Heart right ventricle (tissue), 16 donors: Measurements from ENCODE around the gene RIC8A. TPM values are rescaled to one million over a fixed set of nuclear protein-coding genes. Genes with fewer than 3 reads are reported as not detected.

Source experiments
- ATAC-seq, 8 donors: fragments of 200-7000 bp; cut with Tn5 transposase; one replicate each; pipeline ENCODE4 v1.9.1; 2020; ENCODE audit warnings: mild to moderate bottlenecking in 8 of 8, moderate library complexity in 8 of 8, moderate number of reproducible peaks in 1 of 8
- DNase-seq, 2 donors: peaks; one replicate each; pipeline ENCODE4 v3.0.0-alpha.2; 2020
- H3K27ac ChIP-seq, 10 donors: fragments of 200-600 bp; sonication (generic) in 2 of 10; one replicate each; pipeline versions ENCODE4 v1.5.0 to v1.8.0; 2020 to 2022; ENCODE audit warnings: mild to moderate bottlenecking in 3 of 10
- H3K27me3 ChIP-seq, 7 donors: fragments of 200-600 bp; one replicate each; pipeline ENCODE4 v1.8.0; 2021 to 2022; ENCODE audit warnings: mild to moderate bottlenecking in 2 of 7
- H3K36me3 ChIP-seq, 9 donors: fragments of 200-600 bp; sonication (generic) in 1 of 9; one replicate each; pipeline versions ENCODE4 v1.5.0 to v1.8.0; 2020 to 2022; ENCODE audit warnings: mild to moderate bottlenecking in 2 of 9
- H3K4me1 ChIP-seq, 9 donors: fragments of 200-600 bp; sonication (generic) in 1 of 9; one replicate each; pipeline versions ENCODE4 v1.5.0 to v1.8.0; 2020 to 2022; ENCODE audit warnings: mild to moderate bottlenecking in 4 of 9
- H3K4me3 ChIP-seq, 10 donors: fragments of 200-600 bp; sonication (generic) in 2 of 10; one replicate each; pipeline versions ENCODE4 v1.5.0 to v1.8.0; 2020 to 2022; ENCODE audit warnings: mild to moderate bottlenecking in 7 of 10, moderate library complexity in 2 of 10
- H3K9me3 ChIP-seq, 11 donors: fragments of 200-600 bp in 10 of 11; sonication (generic) in 2 of 11; one replicate each; pipeline versions ENCODE4 v1.5.0 to v1.8.0; 2013 to 2022; ENCODE audit warnings: mild to moderate bottlenecking in 2 of 11, control low read depth in 1 of 11, moderate library complexity in 1 of 11
- CTCF ChIP-seq, 9 donors: fragments of 200-600 bp; sonication (generic) in 2 of 9; IDR thresholded peaks; one replicate each; pipeline versions ENCODE4 v1.5.0 to v1.8.0; 2021 to 2022; ENCODE audit warnings: antibody characterized with exemption in 9 of 9, mild to moderate bottlenecking in 5 of 9, moderate library complexity in 1 of 9
- WGBS, 2 donors: extraction: QIAGEN DNeasy Blood & Tissue Kit; methylation state at CpG; one replicate each; pipeline ENCODE4 v1.1.7; 2013; ENCODE audit warnings: inconsistent platforms in 1 of 2; 5-methylcytosine and 5-hydroxymethylcytosine counted together
- intact Hi-C, 10 donors: fragments of 100-400 bp; cut with DNase I; formaldehyde crosslinking; loops; one replicate each; pipeline versions ENCODE4 v1.11.1 to v1.14.2; 2022
- polyA plus RNA-seq, 2 donors: library from polyadenylated mRNA; stranded (reverse); fragments of 200-250 nt; gene quantifications; one replicate each; pipeline ENCODE4 v1.2.3, GENCODE V29; 2013
- total RNA-seq, 10 donors: library from RNA; stranded (reverse); fragmentation: NEBNext Ultra II Directional in 3 of 10; extraction: Animal tissue kit (Norgen Biotek cat#: 25700) in 3 of 10; gene quantifications; one replicate each; pipeline versions ENCODE4 v1.2.1 to v1.2.4, GENCODE V29; 2021 to 2023
- donor health status: Arrhythmogenic right ventricular cardiomyopathy.
- donor health status: ischemic (EF 13 %, LVEDD 7.1; RV severe dilation, severe dysfunction).
- donor health status: healthy with polysubstance abuse.
- donor health status: DM: no; HTN: yes; CAD: no.
- donor health status: DM: no; HTN: no; CAD: no.
- donor health status: ischemic (EF 25% LVEDD 6.9; RV normal size, moderate dysfunction).
- donor health status: ischemic (EF 25% LVEDD 5.7; RV mildly dilated, moderate dysfunction).
- donor health status: healthy.
- donor health status: DM: yes; HTN: yes; CAD: no.
- donor health status: Ischemic cardiomyopathy.
- donor health status: ischemic (EF 35%, LVEDD 5.7; RV mildly dilated, moderate dysfunction).
- donor health status: nonischemic (EF 11% LVEDD 7.7; RV severe dilation, severe dysfunction).
- donor health status: DM: yes; HTN: yes; CAD: no.
- donor health status: PGD.
- donor health status: ischemic (EF 29% LVEDD 5.4; RV normal size, mild dysfunction).
- donor health status: nonischemic (EF 23%, LVEDD 6.1; RV moderate dilation, normal function).

Gene RIC8A
- total and polyA plus RNA-seq, 12 donors: 38.4 to 82.1 (median 59.5) TPM

DNA sequence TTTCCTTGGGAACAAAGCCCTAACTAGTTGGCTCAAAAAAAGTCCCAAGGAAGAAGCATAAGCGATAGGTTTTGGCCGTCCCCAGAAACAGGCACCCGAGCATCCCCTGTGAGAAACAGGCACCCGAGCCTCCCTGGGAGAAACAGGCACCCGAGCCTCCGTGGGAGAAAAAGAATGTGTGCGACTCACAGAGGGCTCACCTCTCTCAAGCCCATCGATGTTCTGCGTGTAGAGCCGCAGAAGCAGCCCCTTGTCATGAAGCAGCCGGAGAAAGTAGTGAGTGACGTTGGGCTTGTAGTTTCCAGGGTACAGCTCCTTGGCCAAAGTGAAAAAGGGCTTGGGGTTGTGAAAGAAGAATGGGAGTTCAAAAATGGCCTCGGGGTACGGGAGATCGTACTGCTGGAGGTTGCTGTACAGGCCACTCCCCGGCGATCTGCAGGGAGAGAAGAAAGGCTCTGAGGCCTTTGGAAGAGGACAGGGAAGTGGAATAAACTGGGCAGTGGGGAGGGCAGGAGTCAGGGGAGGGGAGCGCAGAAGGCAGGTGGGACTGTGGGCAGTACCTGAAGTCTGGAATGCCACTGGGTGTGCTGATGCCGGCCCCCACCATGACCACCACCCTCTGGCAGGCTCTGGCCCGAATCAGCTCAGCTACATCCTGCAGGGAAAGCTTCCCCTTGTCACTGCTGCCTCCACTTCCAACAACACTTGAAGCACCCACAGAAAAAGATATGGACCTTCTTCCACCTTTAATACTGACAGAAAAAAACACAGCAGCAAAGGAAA lies 25.5 kb downstream of the RIC8A start:
- 91 to 92% methylated on average over 20 of the region's 20 CpGs for WGBS, 2 donors
- Histone ChIP-seq H3K4me3 (no peak overlapping the region), H3K36me3 (peaks cover 0 to 35% (median 3%) of the 10 kb centered on the region in 9 donors), H3K27ac (no peak overlapping the region), H3K27me3 (no peaks in the 10 kb centered on the region), H3K9me3 (no peaks in the 10 kb centered on the region), H3K4me1 (peaks cover 0 to 24% (median 17%) of the 10 kb centered on the region in 9 donors)
- DNase-seq (no peak), ATAC-seq (no peak)
- no peak for TF ChIP-seq CTCF (IDR thresholded peaks at IDR 0.05)
- intact Hi-C loops: no loop called here

DNA sequence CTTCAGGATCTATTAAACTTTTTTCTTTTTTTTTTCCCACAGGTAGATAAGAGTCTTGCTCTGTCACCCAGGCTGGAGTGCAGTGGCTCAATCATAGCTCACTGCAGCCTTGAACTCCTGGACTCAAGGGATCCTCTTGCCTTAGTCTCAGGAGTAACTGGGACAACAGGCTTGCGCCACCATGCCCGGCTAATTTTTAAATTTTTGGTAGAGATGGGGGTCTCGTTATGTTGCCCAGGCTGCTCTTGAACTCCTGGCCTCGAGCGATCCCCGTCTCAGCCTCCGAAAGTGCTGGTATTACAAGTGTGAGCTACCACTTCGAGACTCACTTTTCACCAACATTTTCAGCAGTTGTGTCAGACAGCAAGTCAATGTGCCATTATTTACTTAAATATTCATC lies 27.7 kb downstream of the RIC8A start:
- intact Hi-C loops: loop anchor here in 1 of 10 donors (5.0 kb wide), 1 partner anchor 272 kb away; the partner anchor contains the start of gene RNH1
- H3K9me3 ChIP-seq: no peaks in the 10 kb centered on the region
- ATAC-seq: no peak
- H3K4me3 ChIP-seq: peak overlapping the region; percentile 76 to 98 (median 90)
- peak overlapping the region in 6 of 10 donors; percentile 89 to 98 (median 94) for H3K27ac ChIP-seq
- H3K4me1 ChIP-seq: peaks cover 0 to 33% (median 25%) of the 10 kb centered on the region in 9 donors
- no peak for TF ChIP-seq CTCF (IDR thresholded peaks at IDR 0.05)
- 85 to 87% methylated on average over 8 of the region's 8 CpGs for WGBS, 2 donors
- DNase-seq: no peak
- peaks cover 0 to 38% (median 0%) of the 10 kb centered on the region in 9 donors for H3K36me3 ChIP-seq
- no peaks in the 10 kb centered on the region for H3K27me3 ChIP-seq

DNA sequence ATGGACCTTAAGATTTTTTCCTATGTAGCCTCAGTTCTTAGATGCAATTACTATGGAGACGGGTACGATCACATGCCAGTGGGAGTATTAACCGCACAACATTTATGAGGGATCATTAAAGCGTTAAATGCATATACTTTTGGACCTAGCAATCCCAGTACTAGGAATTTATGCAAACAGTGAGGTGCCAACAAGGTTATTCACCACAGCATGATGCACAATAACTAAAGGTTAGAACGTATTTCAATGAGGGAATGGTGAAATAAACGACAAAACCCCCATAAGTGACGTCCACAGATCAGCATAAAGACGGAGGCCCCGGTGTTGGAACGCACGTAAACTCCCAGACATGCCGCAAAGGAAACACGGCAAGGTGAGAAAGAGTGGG lies 28.1 kb downstream of the RIC8A start:
- TF ChIP-seq CTCF (IDR thresholded peaks at IDR 0.05): no peak
- no peaks in the 10 kb centered on the region for H3K27me3 ChIP-seq
- no peak for DNase-seq
- ATAC-seq: peak in 5 of 8 donors; percentile 1 to 4 (median 1)
- H3K36me3 ChIP-seq: peaks cover 0 to 41% (median 4%) of the 10 kb centered on the region in 9 donors
- H3K9me3 ChIP-seq: no peaks in the 10 kb centered on the region
- peaks cover 0 to 33% (median 25%) of the 10 kb centered on the region in 9 donors for H3K4me1 ChIP-seq
- 2 to 4% methylated on average over 13 of the region's 13 CpGs for WGBS, 2 donors
- intact Hi-C loops: loop anchor here in 1 of 10 donors (5.0 kb wide), 1 partner anchor 272 kb away; the partner anchor contains the start of gene RNH1
- peak overlapping the region; percentile 76 to 98 (median 90) for H3K4me3 ChIP-seq
- H3K27ac ChIP-seq: peak overlapping the region; percentile 86 to 98 (median 94)

GRCh38 chr11:235997-236773 lies 28.7 kb downstream of the RIC8A start, which contains the start of gene SIRT3:
SIRT3 (minus strand) TSS chr11:236342; CDS start chr11:236328, 14 bp downstream.
- Histone ChIP-seq H3K4me1 (peaks cover 0 to 37% (median 29%) of the 10 kb centered on the region in 9 donors), H3K9me3 (no peaks in the 10 kb centered on the region), H3K27ac (peak within 1 kb of the TSS; percentile 86 to 98 (median 94)), H3K36me3 (peaks cover 0 to 47% (median 4%) of the 10 kb centered on the region in 9 donors), H3K4me3 (peak within 1 kb of the TSS; percentile 76 to 98 (median 90)), H3K27me3 (no peaks in the 10 kb centered on the region)
- DNase-seq: peak; percentile 79 to 86
- peak; percentile 88 to 94 (median 91) for ATAC-seq
- peak in 1 of 9 donors; percentile 12 for TF ChIP-seq CTCF (IDR thresholded peaks at IDR 0.05)
- 0 to 1% methylated on average over 45 to 66 of the region's 70 CpGs for WGBS, 2 donors
- intact Hi-C loops: loop anchor here in 4 of 10 donors (1.0 to 5.0 kb wide), 4 partner anchors 27 to 271 kb away; partner anchors contain the start of gene RNH1 (in 1 of the 4)
